Right atrium auricular region (tissue), 2 donors: ENCODE data around the gene CEP83. TPM values are rescaled to one million over a fixed set of nuclear protein-coding genes. Genes with fewer than 3 reads are reported as not detected.
A peak's percentile ranks its signal among the peaks of the same experiment; 100 is the strongest.

Experiments used
- DNase-seq: peaks from one replicate; pipeline ENCODE4 v3.0.0-alpha.2; 2019; ENCODE audit warnings: low spot score
- H3K27ac ChIP-seq, 2 donors: fragments of 200-600 bp; sonication (generic); 1 replicate in 1 of 2; 2 replicates in 1 of 2; pipeline ENCODE4 v1.5.1; 2016 to 2019
- H3K27me3 ChIP-seq, 2 donors: fragments of 200-600 bp; sonication (generic); one replicate each; pipeline versions ENCODE4 v1.5.1 to v1.6.0; 2017 to 2019
- H3K36me3 ChIP-seq: fragments of 200-600 bp; sonication (generic); one replicate; pipeline ENCODE4 v1.5.1; 2016
- H3K4me1 ChIP-seq, 2 donors: fragments of 200-600 bp; sonication (generic); one replicate each; pipeline versions ENCODE4 v1.5.1 to v1.6.0; 2017 to 2019
- H3K4me3 ChIP-seq, 2 donors: fragments of 200-600 bp; sonication (generic); 1 replicate in 1 of 2; 2 replicates in 1 of 2; pipeline ENCODE4 v1.5.1; 2017 to 2019; ENCODE audit warnings: mild to moderate bottlenecking in 1 of 2, moderate library complexity in 1 of 2
- H3K9me3 ChIP-seq, 2 donors: fragments of 200-600 bp; sonication (generic); one replicate each; pipeline ENCODE4 v1.5.1; 2019
- CTCF ChIP-seq, 2 donors: fragments of 200-600 bp; sonication (generic); IDR thresholded peaks; one replicate each; pipeline ENCODE4 v1.5.1; 2019; ENCODE audit warnings: antibody characterized with exemption in 2 of 2
- total RNA-seq, 2 donors: library from RNA; depleted of rRNA; stranded (reverse); fragments of >200 nt; gene quantifications; one replicate each; pipeline ENCODE4 v1.1.0, GENCODE V29; 2016

Gene CEP83
- total RNA-seq, 2 donors from 2014 or later, result 13.0 to 16.6 TPM

DNA sequence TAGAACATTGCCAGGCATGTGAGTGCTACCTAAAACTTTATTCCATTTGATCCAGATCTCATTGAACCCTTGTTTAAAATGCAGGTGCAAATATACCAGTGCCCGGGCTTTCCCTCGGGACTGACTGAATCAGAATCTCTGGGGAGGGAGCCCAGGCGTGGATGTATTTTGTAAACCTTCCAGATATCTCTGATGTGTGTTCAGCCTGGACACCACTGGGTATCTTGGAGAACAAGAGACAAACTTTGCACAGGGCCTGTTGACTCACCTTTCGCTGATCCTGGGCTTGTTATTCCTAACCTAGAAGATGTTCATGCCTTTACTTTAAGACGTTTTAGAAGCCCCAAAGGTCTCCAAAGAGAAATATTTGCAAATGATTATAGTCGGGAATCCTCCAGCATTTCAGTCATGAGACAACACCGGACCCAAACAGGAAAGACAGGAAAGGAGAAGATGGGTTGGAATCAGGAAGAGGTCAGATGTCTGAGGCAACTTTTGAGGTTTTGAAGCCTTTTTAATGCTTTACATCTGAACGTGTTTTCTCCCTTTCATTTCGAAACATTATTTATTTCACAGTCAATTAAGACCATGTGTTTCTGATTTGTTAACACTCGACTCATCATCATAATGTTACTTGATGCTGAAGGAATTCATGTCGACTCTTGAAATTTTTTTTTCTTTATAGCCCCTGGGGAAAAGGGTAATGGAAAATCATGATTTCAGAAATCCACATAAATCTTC, 192.7 kb downstream of the CEP83 start:
- H3K4me1 ChIP-seq, result peaks cover 0 to 44% of the 10 kb centered on the region in 2 donors
- no peak for DNase-seq
- H3K27me3 ChIP-seq, result no peaks in the 10 kb centered on the region
- H3K9me3 ChIP-seq, result no peaks in the 10 kb centered on the region
- TF ChIP-seq CTCF (IDR thresholded peaks at IDR 0.05), result no peak
- peak overlapping the region; percentile 32 to 62 for H3K27ac ChIP-seq
- no peaks in the 10 kb centered on the region for H3K36me3 ChIP-seq
- no peak overlapping the region for H3K4me3 ChIP-seq

DNA sequence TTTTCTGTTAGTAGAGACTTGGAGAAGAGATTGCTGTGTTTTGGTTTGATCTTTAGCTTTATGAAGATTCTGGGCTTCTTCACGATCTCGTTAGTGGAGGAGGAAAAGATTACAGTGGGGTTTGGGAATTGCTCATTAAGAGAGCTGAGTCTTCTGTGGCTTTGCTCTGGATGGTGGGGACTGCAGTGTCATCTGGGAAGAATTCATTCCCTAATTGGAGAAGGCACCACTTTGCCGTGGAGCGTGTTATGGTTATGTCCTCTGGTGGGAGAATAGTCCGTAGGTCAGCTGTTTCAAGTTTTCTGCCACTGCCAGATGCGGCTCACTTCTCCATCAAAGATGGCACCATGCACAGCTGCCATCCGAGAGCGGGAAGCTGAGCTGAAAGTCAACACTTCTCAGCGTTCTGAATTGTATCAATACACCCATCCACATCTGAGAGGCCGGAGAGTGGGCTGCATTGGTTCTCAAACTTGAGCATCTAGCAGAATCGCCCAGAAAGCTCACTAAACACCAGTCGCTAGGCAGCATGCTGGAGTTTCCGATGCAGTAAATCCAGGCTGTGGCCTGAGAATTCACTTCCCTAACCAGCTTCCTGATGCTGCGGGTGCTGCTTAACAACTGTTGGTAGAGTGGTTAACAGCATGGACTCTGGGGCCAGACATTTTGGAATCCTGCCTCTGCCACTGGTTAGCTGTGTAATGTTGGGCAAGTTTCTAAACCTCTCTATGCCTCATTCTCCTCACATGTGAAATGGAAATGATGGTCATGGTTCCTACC, 193.5 kb downstream of the CEP83 start:
- Histone ChIP-seq H3K9me3 (no peaks in the 10 kb centered on the region), H3K36me3 (no peaks in the 10 kb centered on the region), H3K4me1 (peaks cover 0 to 52% of the 10 kb centered on the region in 2 donors), H3K4me3 (no peak overlapping the region), H3K27ac (peak overlapping the region in 1 of 2 donors; percentile 13), H3K27me3 (no peaks in the 10 kb centered on the region)
- no peak for TF ChIP-seq CTCF (IDR thresholded peaks at IDR 0.05)
- no peak for DNase-seq

DNA sequence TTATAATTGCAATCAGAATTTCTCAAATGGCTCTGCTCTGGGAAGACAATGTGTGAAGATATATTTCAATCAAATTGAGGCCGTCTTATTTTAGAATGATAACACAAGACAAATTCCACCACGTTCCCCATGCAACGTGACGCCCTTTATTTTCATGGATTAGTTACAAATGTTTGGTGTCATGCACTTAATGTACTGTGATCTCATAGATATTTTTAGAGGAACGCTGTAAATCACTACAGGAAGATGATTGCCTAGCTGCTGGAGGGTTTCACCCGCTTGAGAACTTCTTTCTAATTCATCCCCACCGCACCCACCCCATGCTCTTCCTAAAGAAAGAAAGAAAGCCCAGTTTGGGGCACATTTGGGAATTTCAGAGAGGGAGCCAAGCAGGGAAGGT, 194.1 kb downstream of the CEP83 start:
- Histone ChIP-seq H3K4me3 (no peak overlapping the region), H3K9me3 (no peaks in the 10 kb centered on the region), H3K27ac (no peak overlapping the region), H3K4me1 (peaks cover 0 to 59% of the 10 kb centered on the region in 2 donors), H3K36me3 (no peaks in the 10 kb centered on the region), H3K27me3 (no peaks in the 10 kb centered on the region)
- no peak for DNase-seq
- TF ChIP-seq CTCF (IDR thresholded peaks at IDR 0.05), result no peak

DNA sequence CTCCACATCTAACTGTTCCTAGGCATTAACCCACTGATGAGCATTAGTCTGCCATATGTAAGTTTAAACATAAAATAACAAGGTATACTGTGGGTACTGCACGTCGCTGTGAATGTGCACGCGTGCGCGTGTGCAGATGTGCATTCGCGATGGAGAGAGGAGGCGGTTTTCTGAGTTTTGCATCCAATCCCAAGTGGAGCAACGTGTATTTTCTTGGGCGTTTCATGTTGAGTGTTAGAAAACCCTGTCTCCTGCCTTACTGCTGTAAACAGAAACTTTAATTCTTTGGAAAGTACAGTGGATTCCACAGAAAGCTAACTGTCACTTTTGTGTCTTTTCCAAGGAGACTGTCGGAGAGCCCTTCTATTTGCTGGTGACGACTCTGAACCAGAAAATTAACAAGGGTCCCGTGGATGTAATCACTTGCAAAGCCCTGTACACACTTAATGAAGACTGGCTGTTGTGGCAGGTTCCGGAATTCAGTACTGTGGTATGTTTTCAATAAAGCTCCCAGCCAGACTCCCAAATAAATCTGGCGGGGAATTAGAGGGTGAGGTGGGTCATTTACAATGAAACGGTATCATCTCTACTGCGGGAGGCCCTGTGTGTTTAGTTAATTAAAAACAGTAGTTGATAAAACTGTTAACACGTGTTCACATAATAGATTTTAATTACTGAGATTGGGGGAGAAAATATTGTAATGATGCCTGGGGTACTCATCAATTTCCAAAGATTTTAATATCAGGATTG, 194.8 kb downstream of the CEP83 start:
- Histone ChIP-seq H3K27me3 (no peaks in the 10 kb centered on the region), H3K4me3 (no peak overlapping the region), H3K4me1 (peaks cover 0 to 61% of the 10 kb centered on the region in 2 donors), H3K36me3 (no peaks in the 10 kb centered on the region), H3K9me3 (no peaks in the 10 kb centered on the region), H3K27ac (no peak overlapping the region)
- DNase-seq, result no peak
- no peak for TF ChIP-seq CTCF (IDR thresholded peaks at IDR 0.05)

DNA sequence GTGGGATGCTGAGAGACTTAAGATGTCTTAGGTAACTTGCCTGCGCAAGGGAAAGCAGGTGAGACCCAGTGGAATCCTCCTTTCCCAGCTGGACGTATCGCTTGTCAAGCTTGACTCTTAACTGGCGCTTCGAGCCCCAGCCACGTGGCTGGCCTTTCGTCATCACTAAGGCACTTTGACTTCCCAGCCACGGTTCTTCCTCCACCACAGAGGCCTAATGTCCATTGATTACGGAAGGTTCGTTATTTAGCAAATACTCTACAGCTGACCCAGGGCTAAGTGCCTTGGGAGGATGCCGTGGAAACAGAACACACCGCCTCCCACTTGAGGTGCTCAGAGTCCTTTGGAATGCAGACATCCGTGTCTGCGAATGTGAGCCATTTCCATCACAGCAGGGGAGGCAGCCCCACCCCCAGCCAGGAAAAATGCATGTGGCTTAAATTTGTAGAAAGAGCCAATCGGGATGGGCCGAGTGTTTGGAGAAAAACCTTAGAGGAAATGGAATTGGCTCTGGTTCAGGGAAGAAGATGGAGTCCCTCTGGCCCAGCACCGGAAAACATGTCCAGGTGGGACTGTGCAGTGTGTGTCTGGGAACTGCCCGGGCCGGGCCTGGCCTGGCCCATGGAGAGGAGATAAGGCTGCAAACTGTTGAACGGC, 195.6 kb downstream of the CEP83 start:
- TF ChIP-seq CTCF (IDR thresholded peaks at IDR 0.05), result no peak
- peak overlapping the region in 1 of 2 donors; percentile 75 for H3K27ac ChIP-seq
- H3K4me3 ChIP-seq, result no peak overlapping the region
- H3K4me1 ChIP-seq, result peaks cover 0 to 61% of the 10 kb centered on the region in 2 donors
- no peaks in the 10 kb centered on the region for H3K36me3 ChIP-seq
- no peak for DNase-seq
- no peaks in the 10 kb centered on the region for H3K9me3 ChIP-seq
- no peaks in the 10 kb centered on the region for H3K27me3 ChIP-seq
